Lower leg skin (tissue), 3 donors: ENCODE results near the gene SLC7A9.

Experiments
- POLR2A ChIP-seq, 2 donors: fragments of 450-650 bp; IDR thresholded peaks; one replicate each; pipeline ENCODE4 v1.6.1; 2016 to 2017; ENCODE audit warnings: antibody characterized with exemption in 2 of 2, mild to moderate bottlenecking in 1 of 2, moderate library complexity in 1 of 2
- TF ChIP-seq, protein P1 (sequence below), 3 donors: fragments of 450-650 bp; IDR thresholded peaks; one replicate each; pipeline ENCODE4 v1.5.1; 2016; ENCODE audit warnings: antibody characterized with exemption in 3 of 3, mild to moderate bottlenecking in 3 of 3, moderate library complexity in 2 of 3

DNA sequence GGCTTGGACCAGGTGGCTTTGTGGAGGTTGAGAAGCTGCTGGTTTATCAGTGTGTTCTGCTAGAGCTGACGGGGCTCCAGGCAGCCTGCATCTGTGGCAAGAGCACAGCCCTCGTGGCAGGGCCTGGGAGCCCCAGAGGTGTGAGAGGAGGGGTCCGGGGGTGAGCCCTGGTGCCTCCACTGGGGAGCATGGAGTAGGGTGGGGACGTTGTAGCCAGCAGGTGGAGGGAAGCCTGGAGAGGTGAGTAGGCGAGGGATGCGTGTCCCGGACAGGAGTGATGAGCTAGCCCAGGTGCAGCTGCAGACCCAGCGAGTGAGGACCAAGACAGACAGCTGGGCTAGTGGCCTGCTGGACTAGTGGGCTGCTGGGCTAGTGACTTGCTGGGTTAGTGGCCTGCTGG is 51.0 kb downstream of the SLC7A9 start:
- TF ChIP-seq, protein P1, sequence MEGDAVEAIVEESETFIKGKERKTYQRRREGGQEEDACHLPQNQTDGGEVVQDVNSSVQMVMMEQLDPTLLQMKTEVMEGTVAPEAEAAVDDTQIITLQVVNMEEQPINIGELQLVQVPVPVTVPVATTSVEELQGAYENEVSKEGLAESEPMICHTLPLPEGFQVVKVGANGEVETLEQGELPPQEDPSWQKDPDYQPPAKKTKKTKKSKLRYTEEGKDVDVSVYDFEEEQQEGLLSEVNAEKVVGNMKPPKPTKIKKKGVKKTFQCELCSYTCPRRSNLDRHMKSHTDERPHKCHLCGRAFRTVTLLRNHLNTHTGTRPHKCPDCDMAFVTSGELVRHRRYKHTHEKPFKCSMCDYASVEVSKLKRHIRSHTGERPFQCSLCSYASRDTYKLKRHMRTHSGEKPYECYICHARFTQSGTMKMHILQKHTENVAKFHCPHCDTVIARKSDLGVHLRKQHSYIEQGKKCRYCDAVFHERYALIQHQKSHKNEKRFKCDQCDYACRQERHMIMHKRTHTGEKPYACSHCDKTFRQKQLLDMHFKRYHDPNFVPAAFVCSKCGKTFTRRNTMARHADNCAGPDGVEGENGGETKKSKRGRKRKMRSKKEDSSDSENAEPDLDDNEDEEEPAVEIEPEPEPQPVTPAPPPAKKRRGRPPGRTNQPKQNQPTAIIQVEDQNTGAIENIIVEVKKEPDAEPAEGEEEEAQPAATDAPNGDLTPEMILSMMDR (IDR thresholded peaks at IDR 0.05): no peak
- TF ChIP-seq POLR2A (IDR thresholded peaks at IDR 0.05): no peak
